ENCODE measurements around the gene MAML3. TPM values are rescaled to one million over a fixed set of nuclear protein-coding genes. Genes with fewer than 3 reads are reported as not detected.

Gene MAML3
- total and polyA plus RNA-seq, 2 experiments from 2014 or later: 4.1 to 11.2 TPM

- TF ChIP-seq EZH2 (IDR thresholded peaks at IDR 0.05; ENCODE audit: borderline replicate concordance): no peak
- no peak for TF ChIP-seq CTCF (IDR thresholded peaks at IDR 0.05; ENCODE audit: poor library complexity)
- TF ChIP-seq EZH2phosphoT487 (IDR thresholded peaks at IDR 0.05; ENCODE audit: low read depth, severe bottlenecking, unreplicated experiment): no peak
- Histone ChIP-seq H2AFZ (no peak overlapping the region), H3K9me3 (ENCODE audit: low read depth) (no peaks in the 10 kb centered on the region), H3K4me3 (no peak overlapping the region), H4K20me1 (ENCODE audit: insufficient read depth, poor library complexity, severe bottlenecking) (no peaks in the 10 kb centered on the region), H3K79me2 (peaks cover 12% of the 10 kb centered on the region), H3K4me1 (ENCODE audit: insufficient read depth) (peaks cover 10% of the 10 kb centered on the region), H3K4me2 (no peak overlapping the region), H3K27me3 (no peaks in the 10 kb centered on the region), H3K36me3 (replicated peaks; ENCODE audit: insufficient read depth, low read depth) (no peaks in the 10 kb centered on the region), H3K9me2 (replicated peaks; ENCODE audit: insufficient read depth) (no peaks in the 10 kb centered on the region), H3K27ac (no peak overlapping the region)
- DNase-seq (ENCODE audit: low spot score): no peak
- WGBS (ENCODE audit: low lambda C conversion rate, missing lambda C conversion rate): 93% methylated on average over 3 of the region's 3 CpGs
Measured at GRCh38 chr4:139977838-139978609, 176.0 kb downstream of the MAML3 start.

- no peak overlapping the region for H2AFZ ChIP-seq
- H3K27me3 ChIP-seq: no peaks in the 10 kb centered on the region
- no peak for DNase-seq (ENCODE audit: low spot score)
- peak overlapping the region; percentile 69 for H3K27ac ChIP-seq
- no peak overlapping the region for H3K4me3 ChIP-seq
- 44% methylated on average over 1 of the region's 1 CpG for WGBS (ENCODE audit: low lambda C conversion rate, missing lambda C conversion rate)
- no peaks in the 10 kb centered on the region for H3K9me3 ChIP-seq (ENCODE audit: low read depth)
- no peak for TF ChIP-seq EZH2 (IDR thresholded peaks at IDR 0.05; ENCODE audit: borderline replicate concordance)
- TF ChIP-seq CTCF (IDR thresholded peaks at IDR 0.05; ENCODE audit: poor library complexity): no peak
- no peak for TF ChIP-seq EZH2phosphoT487 (IDR thresholded peaks at IDR 0.05; ENCODE audit: low read depth, severe bottlenecking, unreplicated experiment)
- peaks cover 10% of the 10 kb centered on the region for H3K4me1 ChIP-seq (ENCODE audit: insufficient read depth)
- H3K9me2 ChIP-seq (replicated peaks; ENCODE audit: insufficient read depth): no peaks in the 10 kb centered on the region
- no peaks in the 10 kb centered on the region for H4K20me1 ChIP-seq (ENCODE audit: insufficient read depth, poor library complexity, severe bottlenecking)
- H3K4me2 ChIP-seq: peak overlapping the region; percentile 23
- H3K79me2 ChIP-seq: peaks cover 6% of the 10 kb centered on the region
- H3K36me3 ChIP-seq (replicated peaks; ENCODE audit: insufficient read depth, low read depth): no peaks in the 10 kb centered on the region
Measured at GRCh38 chr4:139975830-139976272, 178.1 kb downstream of the MAML3 start.

GRCh38 chr4:139973616-139974015 is 180.4 kb downstream of the MAML3 start:
- no peak overlapping the region for H2AFZ ChIP-seq
- peaks cover 10% of the 10 kb centered on the region for H3K79me2 ChIP-seq
- no peaks in the 10 kb centered on the region for H3K9me2 ChIP-seq (replicated peaks; ENCODE audit: insufficient read depth)
- no peak overlapping the region for H3K4me2 ChIP-seq
- H4K20me1 ChIP-seq (ENCODE audit: insufficient read depth, poor library complexity, severe bottlenecking): no peaks in the 10 kb centered on the region
- no peaks in the 10 kb centered on the region for H3K36me3 ChIP-seq (replicated peaks; ENCODE audit: insufficient read depth, low read depth)
- H3K9me3 ChIP-seq (ENCODE audit: low read depth): no peaks in the 10 kb centered on the region
- no peak for TF ChIP-seq EZH2phosphoT487 (IDR thresholded peaks at IDR 0.05; ENCODE audit: low read depth, severe bottlenecking, unreplicated experiment)
- no peak for TF ChIP-seq CTCF (IDR thresholded peaks at IDR 0.05; ENCODE audit: poor library complexity)
- TF ChIP-seq EZH2 (IDR thresholded peaks at IDR 0.05; ENCODE audit: borderline replicate concordance): no peak
- H3K4me3 ChIP-seq: no peak overlapping the region
- peaks cover 10% of the 10 kb centered on the region for H3K4me1 ChIP-seq (ENCODE audit: insufficient read depth)
- H3K27ac ChIP-seq: no peak overlapping the region
- DNase-seq (ENCODE audit: low spot score): no peak
- no peaks in the 10 kb centered on the region for H3K27me3 ChIP-seq

Data from hepatocyte (in vitro differentiated cells).